Panc1 (cell line): ENCODE data around the gene AADACL2.

Experiments
- CTCF ChIP-seq: fragments of 450-650 bp; IDR thresholded peaks from 2 replicates; pipeline ENCODE4 v1.5.1; 2017; ENCODE audit warnings: mild to moderate bottlenecking
- POLR2AphosphoS5 ChIP-seq: IDR thresholded peaks from 2 replicates; pipeline ENCODE4 v1.6.1; 2012; ENCODE audit warnings: mild to moderate bottlenecking, low read depth, low read length, moderate library complexity

DNA sequence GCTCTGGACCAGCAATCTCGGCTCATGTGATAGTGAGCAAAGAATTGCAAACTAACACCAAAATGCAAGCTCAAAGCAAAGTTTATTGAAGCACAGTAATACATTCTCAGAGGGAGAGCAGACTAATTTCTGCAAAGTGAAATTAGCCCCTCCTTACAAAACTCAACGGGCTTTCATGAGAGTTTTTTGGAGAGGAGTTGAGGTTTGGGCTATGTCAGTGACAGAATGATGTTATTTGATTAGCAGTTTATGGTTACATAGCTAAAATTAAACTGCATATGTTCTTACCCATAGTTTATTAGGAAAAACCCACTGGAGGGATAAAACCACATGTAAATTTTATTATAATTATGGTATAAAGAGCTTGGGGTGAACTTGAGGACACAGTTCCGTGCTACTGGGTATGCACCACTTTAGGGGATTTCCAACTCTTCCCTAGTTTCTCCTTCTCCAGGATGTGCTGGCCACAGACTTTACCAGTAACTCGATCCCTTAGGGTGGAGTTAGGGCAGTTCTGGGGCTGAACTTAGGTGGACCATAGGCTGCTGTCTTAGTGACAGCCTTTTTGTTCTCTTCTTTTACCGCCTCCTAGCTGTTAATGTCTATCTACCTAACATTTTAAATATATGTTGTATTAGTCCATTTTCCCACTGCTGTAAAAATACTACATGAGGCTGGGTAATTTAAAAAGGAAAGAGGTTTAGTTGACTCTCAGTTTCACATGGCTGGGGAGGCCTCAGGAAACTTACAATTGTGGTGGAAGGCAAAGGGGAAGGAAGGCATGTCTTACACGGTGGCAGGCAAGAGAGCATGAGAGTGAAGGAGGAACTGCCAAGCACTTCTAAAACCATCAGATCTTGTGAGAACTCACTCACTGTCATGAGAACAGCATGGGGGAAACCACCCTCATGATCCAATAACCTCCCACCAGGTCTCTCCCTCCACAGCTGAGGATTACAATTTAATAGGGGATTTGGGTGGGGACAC is 8.9 kb upstream of the AADACL2 start:
- TF ChIP-seq CTCF (no peak), POLR2AphosphoS5 (no peak)
